HG03521 (cell line): ENCODE data around the gene SPATA1.
"Not testable (repeated sequence)": the region's sequence is repeated elsewhere in the genome, so short reads cannot be mapped to it uniquely, and the experiment has no call there.

Experiments used
- ATAC-seq: cut with Tn5 transposase; IDR thresholded peaks from one replicate; pipeline ENCODE4 v1.9.1; 2021; ENCODE audit warnings: mild to moderate bottlenecking, moderate library complexity; ENCODE audit not compliant: unreplicated experiment

The SPATA1 gene

GRCh38 chr1:84507887-84508286 lies 1.7 kb downstream of the SPATA1 start:
- ATAC-seq, result not testable (repeated sequence)

- ATAC-seq, result no peak
Observed at GRCh38 chr1:84508510-84508909, 2.3 kb downstream of the SPATA1 start.

GRCh38 chr1:84509029-84509428 lies 2.8 kb downstream of the SPATA1 start:
- no peak for ATAC-seq

- ATAC-seq, result no peak
Observed at GRCh38 chr1:84510165-84510564, 4.0 kb downstream of the SPATA1 start.

- no peak for ATAC-seq
Observed at GRCh38 chr1:84510668-84511067, 4.5 kb downstream of the SPATA1 start.

GRCh38 chr1:84524590-84524989 lies 18.4 kb downstream of the SPATA1 start:
- ATAC-seq, result no peak

GRCh38 chr1:84525779-84526178 lies 19.6 kb downstream of the SPATA1 start:
- ATAC-seq, result no peak

GRCh38 chr1:84538599-84538998 lies 32.4 kb downstream of the SPATA1 start:
- no peak for ATAC-seq

GRCh38 chr1:84539972-84540371 lies 33.8 kb downstream of the SPATA1 start:
- ATAC-seq, result no peak

- no peak for ATAC-seq
Observed at GRCh38 chr1:84540759-84541158, 34.6 kb downstream of the SPATA1 start.

GRCh38 chr1:84541679-84542078 lies 35.5 kb downstream of the SPATA1 start:
- ATAC-seq, result no peak

GRCh38 chr1:84550826-84551225 lies 44.6 kb downstream of the SPATA1 start:
- ATAC-seq, result no peak

GRCh38 chr1:84569216-84569615 lies 63.0 kb downstream of the SPATA1 start:
- no peak for ATAC-seq

GRCh38 chr1:84570436-84571149 lies 64.4 kb downstream of the SPATA1 start:
- ATAC-seq, result no peak

GRCh38 chr1:84571150-84571535 lies 65.0 kb downstream of the SPATA1 start:
- ATAC-seq, result no peak

- ATAC-seq, result no peak
Observed at GRCh38 chr1:84573481-84573966, 67.3 kb downstream of the SPATA1 start.

- ATAC-seq, result peak; percentile 89
Observed at GRCh38 chr1:84573967-84574842, 68.0 kb downstream of the SPATA1 start, which contains the start of gene CTBS. TSS of gene CTBS (minus strand) at chr1:84574440. CDS start at chr1:84574415, 25 bp downstream.

GRCh38 chr1:84574936-84575335 lies 68.8 kb downstream of the SPATA1 start:
- no peak for ATAC-seq

- ATAC-seq, result no peak
Observed at GRCh38 chr1:84581648-84582047, 75.5 kb downstream of the SPATA1 start.

- peak; percentile 48 for ATAC-seq
Observed at GRCh38 chr1:84582802-84583587, 76.8 kb downstream of the SPATA1 start.

GRCh38 chr1:84583648-84584047 lies 77.5 kb downstream of the SPATA1 start:
- ATAC-seq, result no peak
